HG03139 (cell line): ENCODE results near the gene PNPO.

Experiments used
- ATAC-seq: cut with Tn5 transposase; IDR thresholded peaks from one replicate; pipeline ENCODE4 v1.9.1; 2021; ENCODE audit not compliant: unreplicated experiment

Gene PNPO

GRCh38 chr17:47948706-47949196 lies 7.4 kb downstream of the PNPO start:
- no peak for ATAC-seq

- no peak for ATAC-seq
Measured at GRCh38 chr17:47949197-47949759, 7.9 kb downstream of the PNPO start.

- no peak for ATAC-seq
Measured at GRCh38 chr17:47949946-47950345, 8.6 kb downstream of the PNPO start.

GRCh38 chr17:47950448-47950847 lies 9.1 kb downstream of the PNPO start:
- ATAC-seq = no peak

- ATAC-seq = no peak
Measured at GRCh38 chr17:47952171-47953021, 11.0 kb downstream of the PNPO start.

GRCh38 chr17:47953909-47954308 lies 12.5 kb downstream of the PNPO start:
- no peak for ATAC-seq

GRCh38 chr17:47955497-47956461 lies 14.4 kb downstream of the PNPO start:
- no peak for ATAC-seq

- no peak for ATAC-seq
Measured at GRCh38 chr17:47956791-47957590, 15.6 kb downstream of the PNPO start.

- ATAC-seq = no peak
Measured at GRCh38 chr17:47957591-47958490, 16.5 kb downstream of the PNPO start, which contains the start of gene PRR15L. TSS of gene PRR15L (minus strand) at chr17:47957883. CDS start at chr17:47953234, 4,649 bp downstream.

- ATAC-seq = no peak
Measured at GRCh38 chr17:47959825-47960655, 18.7 kb downstream of the PNPO start.

GRCh38 chr17:47961406-47961805 lies 20.0 kb downstream of the PNPO start:
- ATAC-seq = no peak

GRCh38 chr17:47962901-47963300 lies 21.5 kb downstream of the PNPO start:
- ATAC-seq = no peak

GRCh38 chr17:47964856-47965255 lies 23.5 kb downstream of the PNPO start:
- no peak for ATAC-seq

GRCh38 chr17:47966079-47966519 lies 24.7 kb downstream of the PNPO start:
- ATAC-seq = no peak

GRCh38 chr17:47967607-47968252 lies 26.4 kb downstream of the PNPO start:
- no peak for ATAC-seq

GRCh38 chr17:47968836-47969235 lies 27.5 kb downstream of the PNPO start:
- no peak for ATAC-seq

GRCh38 chr17:47969930-47970724 lies 28.8 kb downstream of the PNPO start:
- ATAC-seq = no peak
